Effector memory CD4-positive, alpha-beta T cell (primary cell): Measurements from ENCODE around the gene GATAD2B.

ENCODE experiments used
- DNase-seq, 3 donors: peaks; one replicate each; pipeline ENCODE4 v3.0.0-alpha.2; 2020
- H3K27ac ChIP-seq: 2 replicates; pipeline ENCODE4 v1.7.0; 2013; ENCODE audit warnings: mild to moderate bottlenecking, low read length, moderate library complexity; ENCODE audit not compliant: insufficient read depth, poor library complexity, severe bottlenecking
- H3K27me3 ChIP-seq: replicated peaks from 2 replicates; pipeline ENCODE4 v1.7.0; 2013; ENCODE audit warnings: mild to moderate bottlenecking, low read length; ENCODE audit not compliant: insufficient read depth, control insufficient read depth, poor library complexity, severe bottlenecking
- H3K36me3 ChIP-seq: 2 replicates; pipeline ENCODE4 v1.7.0; 2013; ENCODE audit warnings: mild to moderate bottlenecking, low read length, moderate library complexity; ENCODE audit not compliant: control insufficient read depth, insufficient read depth
- H3K4me1 ChIP-seq: 2 replicates; pipeline ENCODE4 v1.7.0; 2013; ENCODE audit warnings: low read length, mild to moderate bottlenecking; ENCODE audit not compliant: control insufficient read depth, insufficient read depth, poor library complexity, severe bottlenecking
- H3K4me3 ChIP-seq: 2 replicates; pipeline ENCODE4 v1.7.0; 2013; ENCODE audit warnings: low read length, low read depth, mild to moderate bottlenecking; ENCODE audit not compliant: insufficient read depth, poor library complexity, severe bottlenecking
- H3K9me3 ChIP-seq: 2 replicates; pipeline ENCODE4 v1.7.0; 2013; ENCODE audit warnings: mild to moderate bottlenecking, low read length, moderate library complexity; ENCODE audit not compliant: control insufficient read depth

The GATAD2B gene

DNA sequence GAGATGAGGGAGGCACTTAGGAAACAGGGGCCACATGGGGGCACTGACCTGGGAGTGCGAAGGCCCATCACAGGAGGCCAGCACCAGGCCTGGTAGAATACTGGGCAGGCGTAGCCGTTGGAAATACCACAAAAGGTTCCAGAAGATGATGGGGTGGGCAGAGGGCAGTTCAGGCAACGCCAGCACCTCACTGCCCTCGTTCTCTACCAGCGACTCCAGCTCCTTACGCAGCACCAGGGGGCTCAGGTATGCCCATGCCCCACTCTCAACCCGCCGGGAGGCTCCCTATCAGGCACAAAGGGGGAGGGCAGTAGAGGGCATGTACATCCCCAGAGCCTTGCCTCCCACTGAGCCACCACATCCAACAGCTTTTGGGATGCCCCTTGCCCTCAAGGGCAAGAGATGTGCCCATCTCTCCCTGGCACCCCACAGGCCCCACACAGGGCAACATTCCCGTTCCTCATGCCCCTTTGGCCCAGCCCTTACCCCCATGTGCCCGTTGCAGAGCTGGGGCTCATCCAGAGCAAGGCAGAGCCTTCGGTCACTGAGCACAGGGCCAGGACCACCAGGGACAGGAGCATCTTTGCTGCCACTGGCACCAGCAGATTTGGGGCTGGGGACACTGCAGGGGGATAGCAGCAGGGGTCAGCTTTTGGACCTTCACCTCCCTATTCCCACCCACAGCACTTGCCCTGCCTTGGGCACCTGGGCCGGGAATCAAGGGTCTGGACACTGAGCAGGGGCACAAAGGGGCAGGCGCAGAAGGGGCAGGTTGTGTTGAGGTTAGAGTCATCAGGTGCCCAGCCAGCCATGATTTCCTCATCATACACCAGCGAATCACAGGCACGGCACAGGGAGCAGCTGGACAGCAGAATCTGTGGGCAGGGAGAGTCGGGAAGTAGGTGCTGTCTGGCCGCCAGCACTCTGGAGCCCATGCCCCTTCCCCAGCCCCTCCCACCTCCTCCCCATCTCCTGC is 9.7 kb upstream of the GATAD2B start:
- Histone ChIP-seq H3K4me3 (no peak overlapping the region), H3K36me3 (peaks cover 76% of the 10 kb centered on the region), H3K27ac (no peak overlapping the region), H3K27me3 (no peaks in the 10 kb centered on the region), H3K9me3 (no peaks in the 10 kb centered on the region), H3K4me1 (no peaks in the 10 kb centered on the region)
- no peak for DNase-seq

DNA sequence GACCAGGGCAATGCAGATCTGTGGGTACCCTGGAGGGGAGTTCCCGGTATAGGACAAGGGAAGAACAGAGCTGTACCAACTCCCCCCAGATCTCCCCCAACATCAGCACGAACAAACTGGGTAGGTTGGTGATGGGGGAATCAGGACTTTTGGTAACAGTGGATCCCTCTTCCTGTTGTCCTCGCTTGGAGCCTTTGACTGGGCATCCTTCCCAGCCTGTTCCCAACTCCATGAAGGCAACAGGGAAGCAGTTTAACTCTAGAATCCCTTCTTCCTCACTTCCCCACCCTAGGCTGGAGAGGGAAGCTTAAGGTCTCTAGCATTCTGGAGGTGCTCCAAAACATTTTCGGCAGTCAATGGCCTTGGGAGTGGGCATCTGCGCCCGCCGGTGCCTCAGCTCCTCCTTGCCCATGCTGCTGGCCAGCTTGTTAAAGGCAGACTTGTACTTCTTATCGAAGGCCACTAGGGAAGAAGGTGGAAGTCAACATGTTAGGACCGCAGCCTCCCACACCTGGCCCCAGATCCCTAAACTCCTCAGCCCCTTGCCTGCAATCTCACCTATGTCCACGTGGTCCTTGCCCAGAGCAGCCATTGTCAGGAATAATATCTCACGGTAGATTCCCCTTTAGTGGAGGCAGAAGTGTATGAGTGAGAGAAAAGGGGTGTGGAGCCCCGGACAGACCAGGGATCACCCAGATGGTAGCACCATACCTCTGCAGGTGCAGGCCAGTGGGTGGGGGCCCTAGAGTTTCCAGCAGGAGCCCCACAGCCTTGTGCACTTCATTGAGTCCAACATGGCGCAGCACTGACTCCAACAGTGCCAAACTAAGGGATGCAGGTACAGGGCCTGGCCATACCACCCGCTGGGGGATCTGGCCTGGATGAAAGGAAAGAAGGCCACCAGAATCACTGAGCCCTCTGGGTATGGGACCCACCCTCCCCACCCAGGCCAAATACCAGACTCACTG is 7.5 kb upstream of the GATAD2B start:
- Histone ChIP-seq H3K36me3 (peaks cover 55% of the 10 kb centered on the region), H3K4me3 (no peak overlapping the region), H3K27ac (no peak overlapping the region), H3K27me3 (no peaks in the 10 kb centered on the region), H3K4me1 (no peaks in the 10 kb centered on the region), H3K9me3 (no peaks in the 10 kb centered on the region)
- DNase-seq, result no peak

DNA sequence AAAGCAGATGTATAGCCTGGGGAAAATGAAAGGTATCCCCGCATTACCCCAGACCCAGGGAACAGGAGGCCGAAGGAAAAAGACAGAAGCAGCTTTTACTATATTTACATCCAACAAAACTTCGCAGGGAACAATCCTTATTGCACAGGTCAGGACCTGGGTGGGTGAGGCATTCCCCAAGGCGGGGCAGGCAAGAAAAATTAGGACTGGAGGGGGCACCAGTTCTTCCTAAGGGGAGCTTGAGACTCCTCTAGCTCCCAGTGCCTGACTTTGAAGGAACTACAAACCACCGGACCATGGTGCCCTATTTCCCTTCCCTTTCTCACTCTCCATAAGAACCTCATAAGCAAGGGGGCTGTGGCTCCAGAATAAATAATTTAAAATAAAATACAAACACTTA is 6.7 kb upstream of the GATAD2B start:
- H3K4me1 ChIP-seq, result no peaks in the 10 kb centered on the region
- DNase-seq, result no peak
- H3K36me3 ChIP-seq, result peaks cover 47% of the 10 kb centered on the region

DNA sequence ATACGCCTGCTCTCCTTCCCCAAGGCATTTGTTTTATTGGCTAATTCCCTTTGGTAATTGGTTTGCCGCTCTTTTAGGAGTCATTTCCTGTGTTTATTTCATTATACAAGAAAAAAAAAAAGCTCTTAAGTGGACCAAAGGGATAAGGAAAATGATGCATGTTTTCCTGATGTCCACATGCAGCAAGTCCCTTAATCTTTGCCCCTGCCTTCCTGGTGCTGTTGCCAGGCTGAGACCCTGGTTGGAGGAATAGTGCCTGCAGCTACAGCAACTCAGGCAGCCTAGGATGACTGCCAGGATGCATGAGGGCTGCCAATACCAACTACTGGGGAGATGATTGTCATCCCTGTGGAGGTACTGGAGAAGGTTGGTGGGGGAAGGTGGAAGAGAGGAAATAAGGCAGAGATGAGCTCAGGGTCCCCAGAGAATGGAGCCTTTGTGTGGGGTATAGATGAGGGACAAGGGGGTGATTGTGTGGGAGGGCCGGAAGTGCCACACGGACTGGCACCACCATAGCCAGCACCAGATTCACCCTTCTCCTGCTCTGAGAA is 6.1 kb upstream of the GATAD2B start:
- Histone ChIP-seq H3K36me3 (peaks cover 42% of the 10 kb centered on the region), H3K4me3 (no peak overlapping the region), H3K27ac (no peak overlapping the region), H3K4me1 (peaks cover 3% of the 10 kb centered on the region), H3K9me3 (no peaks in the 10 kb centered on the region), H3K27me3 (no peaks in the 10 kb centered on the region)
- DNase-seq, result no peak

More for the DNA sequence above, 6.7 kb upstream of the GATAD2B start:
- H3K27ac ChIP-seq, result no peak overlapping the region
- no peak overlapping the region for H3K4me3 ChIP-seq
- no peaks in the 10 kb centered on the region for H3K27me3 ChIP-seq
- H3K9me3 ChIP-seq, result no peaks in the 10 kb centered on the region

DNA sequence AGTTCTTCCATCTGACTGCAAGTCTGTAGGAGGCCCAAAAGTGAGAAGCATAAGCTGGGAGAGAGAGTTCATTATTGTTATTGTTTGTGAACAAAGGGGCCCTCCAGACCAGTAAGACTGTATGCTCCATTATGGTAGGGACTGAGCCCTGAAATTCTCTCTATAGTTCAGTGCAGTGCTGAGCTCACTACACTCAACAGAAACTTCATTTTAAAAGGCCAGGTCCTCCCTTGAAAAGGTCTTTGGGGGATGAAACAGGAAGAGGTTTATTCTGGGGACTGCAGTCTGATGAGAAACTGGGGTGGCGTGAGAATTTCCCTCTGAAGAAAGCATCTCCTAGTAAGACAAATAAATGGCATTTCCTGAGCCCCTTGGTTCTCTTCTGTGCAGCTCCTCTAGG is 5.5 kb upstream of the GATAD2B start:
- Histone ChIP-seq H3K4me3 (no peak overlapping the region), H3K27ac (no peak overlapping the region)

GRCh38 chr1:153926405-153926804 is 3.6 kb upstream of the GATAD2B start:
- Histone ChIP-seq H3K36me3 (peaks cover 21% of the 10 kb centered on the region), H3K4me1 (peaks cover 13% of the 10 kb centered on the region), H3K9me3 (no peaks in the 10 kb centered on the region), H3K4me3 (no peak overlapping the region), H3K27me3 (no peaks in the 10 kb centered on the region), H3K27ac (no peak overlapping the region)
- DNase-seq, result no peak

More for the DNA sequence above, 5.5 kb upstream of the GATAD2B start:
- no peak for DNase-seq
- Histone ChIP-seq H3K4me1 (peaks cover 7% of the 10 kb centered on the region), H3K9me3 (no peaks in the 10 kb centered on the region), H3K36me3 (peaks cover 35% of the 10 kb centered on the region), H3K27me3 (no peaks in the 10 kb centered on the region)

DNA sequence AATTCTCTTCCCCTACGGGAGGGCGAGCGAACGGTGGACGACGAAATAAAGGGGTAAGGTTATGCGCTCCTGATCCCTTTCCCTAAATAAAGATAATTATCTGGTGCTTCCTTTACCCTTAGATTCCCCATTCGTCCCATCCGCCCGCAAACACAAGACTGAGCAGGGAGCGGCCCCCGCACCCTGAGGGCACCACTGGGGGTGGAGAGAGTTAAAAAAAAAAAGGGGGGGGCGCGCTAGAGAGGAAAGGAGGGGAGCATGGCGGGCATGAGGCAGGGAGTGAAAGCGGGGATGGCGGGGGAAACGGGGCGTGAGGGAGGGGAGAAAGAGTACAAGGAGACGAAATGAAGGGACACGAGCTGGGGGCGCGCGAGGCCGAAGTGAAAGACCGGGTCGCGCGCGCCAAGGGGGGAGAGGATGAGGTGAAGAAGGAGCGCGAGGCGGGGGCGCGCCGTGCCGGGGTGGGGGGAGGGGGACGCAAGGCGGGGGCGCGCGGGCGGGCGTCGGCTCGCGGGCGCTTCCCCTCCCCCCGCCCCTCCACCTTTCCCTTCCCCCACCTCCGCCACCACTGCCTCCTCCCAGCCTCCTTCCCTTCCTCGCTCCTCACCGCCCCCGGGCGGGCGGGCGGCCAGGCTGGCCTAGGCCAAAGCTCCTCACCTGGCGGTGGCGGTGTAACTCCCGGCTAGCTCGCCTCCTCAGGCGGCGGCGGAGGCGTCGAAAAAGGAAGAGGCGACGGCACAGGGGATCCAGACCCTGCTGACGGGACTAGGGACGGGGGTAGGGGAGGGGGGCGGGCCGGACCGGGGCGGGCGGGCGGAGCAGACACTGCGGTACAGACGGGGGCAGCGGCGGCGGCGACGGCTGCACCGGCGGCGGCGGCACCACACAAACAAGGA is 448 bp downstream of the GATAD2B start:
- H3K9me3 ChIP-seq, result no peaks in the 10 kb centered on the region
- peak overlapping the region; percentile 75 for H3K4me3 ChIP-seq
- no peaks in the 10 kb centered on the region for H3K27me3 ChIP-seq
- H3K36me3 ChIP-seq, result no peaks in the 10 kb centered on the region
- peaks cover 37% of the 10 kb centered on the region for H3K4me1 ChIP-seq
- peak in 1 of 3 donors; percentile 40 for DNase-seq
- peak overlapping the region; percentile 90 for H3K27ac ChIP-seq

DNA sequence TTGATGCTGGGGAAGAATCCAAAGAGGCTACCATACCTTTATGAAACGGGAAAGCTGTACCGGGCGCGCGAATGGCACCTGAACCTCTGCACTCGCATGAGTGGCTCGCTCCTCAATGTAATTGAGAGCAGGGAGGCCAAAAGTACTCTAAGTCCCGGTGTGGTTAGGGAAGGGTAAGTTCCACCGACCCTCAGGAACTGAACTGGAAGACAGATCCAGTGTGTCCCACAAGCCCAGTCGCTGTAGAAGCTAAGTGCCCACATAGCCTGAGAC is 1.0 kb downstream of the GATAD2B start:
- Histone ChIP-seq H3K27ac (peak overlapping the region; percentile 90), H3K9me3 (no peaks in the 10 kb centered on the region)
- no peak for DNase-seq

GRCh38 chr1:153921080-153921802 is 1.5 kb downstream of the GATAD2B start:
- peak overlapping the region; percentile 90 for H3K27ac ChIP-seq

More for the DNA sequence above, 1.0 kb downstream of the GATAD2B start:
- Histone ChIP-seq H3K4me1 (peaks cover 37% of the 10 kb centered on the region), H3K27me3 (no peaks in the 10 kb centered on the region), H3K4me3 (peak overlapping the region; percentile 75), H3K36me3 (no peaks in the 10 kb centered on the region)

More at GRCh38 chr1:153921080-153921802, 1.5 kb downstream of the GATAD2B start:
- peaks cover 37% of the 10 kb centered on the region for H3K4me1 ChIP-seq
- H3K36me3 ChIP-seq, result no peaks in the 10 kb centered on the region
- peak overlapping the region; percentile 75 for H3K4me3 ChIP-seq
- H3K27me3 ChIP-seq, result no peaks in the 10 kb centered on the region
- no peak for DNase-seq
- H3K9me3 ChIP-seq, result no peaks in the 10 kb centered on the region
